ENCODE results near the gene NR2C2AP.

NR2C2AP gene

GRCh38 chr19:19160461-19161035 lies 42.7 kb downstream of the NR2C2AP start:
- no peak overlapping the region for H3K27ac Mint-ChIP-seq
- no peaks in the 10 kb centered on the region for H3K27me3 Mint-ChIP-seq
- intact Hi-C loops (cut with micrococcal nuclease): no loop called here
- H3K36me3 Mint-ChIP-seq (ENCODE audit: low read depth): peaks cover 27% of the 10 kb centered on the region
- no peaks in the 10 kb centered on the region for H3K9me3 Mint-ChIP-seq
- no peak overlapping the region for H3K4me3 Mint-ChIP-seq
- H3K4me1 Mint-ChIP-seq (ENCODE audit: low read depth): no peaks in the 10 kb centered on the region

DNA sequence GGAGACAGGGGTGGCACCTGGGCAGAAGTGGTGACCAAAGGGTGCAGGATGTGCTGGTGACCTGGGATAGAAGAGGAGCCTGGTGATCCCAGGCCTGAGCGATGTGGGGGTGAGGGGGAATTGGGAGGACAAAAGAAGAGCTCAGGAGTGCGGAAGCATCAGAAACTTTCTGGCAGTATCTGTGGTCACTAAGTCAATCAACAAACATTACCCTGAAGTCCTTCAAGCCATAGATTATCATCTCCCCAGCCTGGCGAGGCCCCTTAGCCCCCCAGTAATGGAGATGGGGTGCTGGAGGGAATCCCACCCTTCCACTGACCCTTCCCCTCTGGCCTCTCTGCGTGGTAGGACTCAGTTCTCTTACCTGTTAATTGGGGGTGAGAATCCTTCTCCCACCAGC lies 43.7 kb downstream of the NR2C2AP start:
- no peaks in the 10 kb centered on the region for H3K4me1 Mint-ChIP-seq (ENCODE audit: low read depth)
- no peaks in the 10 kb centered on the region for H3K27me3 Mint-ChIP-seq
- H3K36me3 Mint-ChIP-seq (ENCODE audit: low read depth): peaks cover 24% of the 10 kb centered on the region
- H3K27ac Mint-ChIP-seq: no peak overlapping the region
- intact Hi-C loops (cut with micrococcal nuclease): no loop called here
- no peaks in the 10 kb centered on the region for H3K9me3 Mint-ChIP-seq
- H3K4me3 Mint-ChIP-seq: no peak overlapping the region

DNA sequence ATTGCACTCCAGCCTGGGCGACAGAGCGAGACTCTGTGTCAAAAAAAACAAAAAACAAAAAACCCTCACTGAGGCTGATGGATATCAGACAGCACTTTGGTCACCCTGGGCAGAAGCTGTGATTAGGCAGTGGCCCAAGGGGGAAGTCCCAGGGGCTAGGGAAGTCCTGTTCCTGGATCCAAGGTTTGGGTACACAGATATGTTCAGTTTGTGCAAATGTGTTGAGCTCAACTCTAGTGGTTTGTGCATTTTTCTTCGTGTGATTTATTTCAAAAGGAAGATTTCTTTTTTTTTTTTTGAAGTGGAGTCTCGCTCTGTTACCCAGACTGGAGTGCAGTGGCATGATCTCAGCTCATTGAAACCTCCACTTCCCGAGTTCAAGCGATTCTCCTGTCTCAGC lies 45.4 kb downstream of the NR2C2AP start:
- Mint-ChIP-seq H3K4me1 (ENCODE audit: low read depth) (no peaks in the 10 kb centered on the region), H3K4me3 (no peak overlapping the region), H3K27ac (no peak overlapping the region), H3K36me3 (ENCODE audit: low read depth) (peaks cover 24% of the 10 kb centered on the region), H3K27me3 (no peaks in the 10 kb centered on the region), H3K9me3 (no peaks in the 10 kb centered on the region)
- intact Hi-C loops (cut with micrococcal nuclease): no loop called here

- H3K4me1 Mint-ChIP-seq (ENCODE audit: low read depth): no peaks in the 10 kb centered on the region
- no peak overlapping the region for H3K4me3 Mint-ChIP-seq
These were observed 47.6 kb downstream of the NR2C2AP start for GRCh38 chr19:19155495-19156219.

DNA sequence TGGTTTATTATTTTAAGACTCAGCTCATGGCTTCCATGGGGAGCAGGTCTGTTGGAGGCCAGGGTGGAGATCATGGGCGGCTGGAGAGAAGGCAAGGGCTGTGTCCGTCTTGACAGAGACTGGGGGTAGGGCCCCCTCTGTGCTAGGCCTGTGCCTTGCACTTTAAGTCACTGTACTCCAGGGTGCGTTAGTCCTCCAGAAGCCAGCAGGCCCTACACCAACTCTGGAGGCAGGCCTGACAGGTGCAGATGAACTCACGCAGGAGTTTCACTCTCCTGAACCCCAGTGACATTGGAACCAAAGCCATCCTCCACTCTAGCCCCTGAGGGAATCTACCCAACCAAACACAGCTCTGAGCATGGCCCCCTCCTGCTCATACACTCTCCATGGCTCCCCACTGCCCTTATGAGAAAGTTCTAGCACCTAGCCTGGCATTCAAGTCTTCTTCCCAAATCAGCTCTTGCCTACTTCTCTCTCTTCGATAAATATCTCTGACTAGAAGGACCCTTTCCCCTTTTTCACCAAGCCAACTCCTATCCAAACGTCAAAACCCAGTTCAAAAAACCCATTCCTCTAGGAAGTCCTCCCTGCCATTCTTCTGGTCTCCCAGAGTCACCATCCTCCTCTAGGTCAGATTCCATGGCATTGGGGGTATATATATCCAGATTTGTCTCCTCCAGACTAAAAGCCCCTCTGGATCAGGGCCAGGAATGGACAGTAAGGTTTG lies 48.3 kb downstream of the NR2C2AP start:
- Mint-ChIP-seq H3K36me3 (ENCODE audit: low read depth) (peaks cover 27% of the 10 kb centered on the region), H3K27ac (no peak overlapping the region), H3K4me1 (ENCODE audit: low read depth) (no peaks in the 10 kb centered on the region), H3K4me3 (no peak overlapping the region), H3K9me3 (no peaks in the 10 kb centered on the region), H3K27me3 (no peaks in the 10 kb centered on the region)
- intact Hi-C loops (cut with micrococcal nuclease): no loop called here

More at GRCh38 chr19:19155495-19156219, 47.6 kb downstream of the NR2C2AP start:
- Mint-ChIP-seq H3K9me3 (no peaks in the 10 kb centered on the region), H3K36me3 (ENCODE audit: low read depth) (peaks cover 24% of the 10 kb centered on the region), H3K27ac (no peak overlapping the region), H3K27me3 (no peaks in the 10 kb centered on the region)
- intact Hi-C loops (cut with micrococcal nuclease): no loop called here

DNA sequence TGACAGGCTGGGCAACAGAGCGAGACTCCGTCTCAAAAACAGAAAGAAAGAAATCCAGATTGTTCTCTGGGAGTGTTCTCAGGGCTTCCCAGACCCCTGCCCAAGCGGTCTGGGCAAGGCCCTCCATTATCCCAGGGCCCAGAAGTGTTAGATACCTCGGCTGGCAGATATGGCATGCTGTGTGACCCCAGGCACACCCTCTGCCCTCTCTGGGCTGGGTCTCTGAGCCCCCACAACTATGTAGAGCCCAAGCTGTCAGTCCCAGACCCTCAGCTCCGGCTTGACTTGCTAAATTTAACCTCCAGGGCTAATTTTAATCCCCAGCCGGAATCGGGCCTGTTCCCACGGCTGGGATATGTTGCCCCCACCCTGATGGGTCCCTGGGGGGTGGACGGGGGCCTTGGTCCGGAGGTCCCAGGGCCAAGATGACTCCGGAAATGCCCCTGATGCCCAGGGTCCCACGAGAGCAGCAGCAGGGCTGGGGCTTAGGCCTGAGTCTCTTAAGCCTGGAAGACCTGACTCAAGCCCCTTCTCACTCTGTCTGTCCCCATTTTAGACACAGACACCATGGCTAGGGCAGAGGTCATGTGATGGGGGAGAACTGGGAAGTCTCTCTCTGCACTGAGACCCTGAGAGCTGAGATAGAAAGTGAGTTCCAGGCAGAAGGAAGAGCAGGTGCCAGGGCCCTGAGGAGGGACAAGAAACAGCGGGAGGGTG lies 50.4 kb downstream of the NR2C2AP start:
- Mint-ChIP-seq H3K27ac (no peak overlapping the region), H3K4me1 (ENCODE audit: low read depth) (no peaks in the 10 kb centered on the region), H3K27me3 (no peaks in the 10 kb centered on the region)

DNA sequence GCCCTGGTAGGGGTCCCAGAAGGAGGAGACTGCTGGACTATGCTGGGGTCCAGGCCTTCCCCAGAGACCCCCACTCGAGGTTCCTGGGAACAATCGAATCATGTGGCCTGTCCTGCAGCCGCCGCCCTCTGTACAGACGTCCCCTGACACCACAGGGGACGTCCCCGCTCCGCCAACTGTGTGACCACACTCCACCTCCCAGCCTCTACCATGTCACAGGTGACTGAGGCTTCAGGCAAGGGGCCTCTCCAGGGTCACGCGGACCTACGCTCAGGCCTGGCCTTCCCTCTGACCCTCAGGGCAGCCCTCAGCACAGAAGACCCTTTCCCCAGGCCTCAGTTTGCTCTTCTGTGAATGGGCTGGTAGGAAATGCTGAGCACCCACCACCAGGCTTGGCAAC lies 51.8 kb downstream of the NR2C2AP start:
- H3K9me3 Mint-ChIP-seq: no peaks in the 10 kb centered on the region
- H3K27ac Mint-ChIP-seq: no peak overlapping the region
- H3K4me3 Mint-ChIP-seq: no peak overlapping the region
- H3K27me3 Mint-ChIP-seq: no peaks in the 10 kb centered on the region
- H3K36me3 Mint-ChIP-seq (ENCODE audit: low read depth): peaks cover 46% of the 10 kb centered on the region
- intact Hi-C loops (cut with micrococcal nuclease): no loop called here
- H3K4me1 Mint-ChIP-seq (ENCODE audit: low read depth): no peaks in the 10 kb centered on the region

More for the DNA sequence above, 50.4 kb downstream of the NR2C2AP start:
- H3K9me3 Mint-ChIP-seq: no peaks in the 10 kb centered on the region
- H3K36me3 Mint-ChIP-seq (ENCODE audit: low read depth): peaks cover 38% of the 10 kb centered on the region
- H3K4me3 Mint-ChIP-seq: no peak overlapping the region
- intact Hi-C loops (cut with micrococcal nuclease): no loop called here

Measured in dendritic cell treated with granulocyte-macrophage colony-stimulating factor and Interleukin-4, amounts not matched to agents 40 ng/mL and 50 ng/mL, for 4 days (primary cell).